Measurements from ENCODE around the gene POU2F3. TPM values are rescaled to one million over a fixed set of nuclear protein-coding genes. Genes with fewer than 3 reads are reported as not detected.

The POU2F3 gene
- total RNA-seq, 2 donors from 2014 or later: not detected

DNA sequence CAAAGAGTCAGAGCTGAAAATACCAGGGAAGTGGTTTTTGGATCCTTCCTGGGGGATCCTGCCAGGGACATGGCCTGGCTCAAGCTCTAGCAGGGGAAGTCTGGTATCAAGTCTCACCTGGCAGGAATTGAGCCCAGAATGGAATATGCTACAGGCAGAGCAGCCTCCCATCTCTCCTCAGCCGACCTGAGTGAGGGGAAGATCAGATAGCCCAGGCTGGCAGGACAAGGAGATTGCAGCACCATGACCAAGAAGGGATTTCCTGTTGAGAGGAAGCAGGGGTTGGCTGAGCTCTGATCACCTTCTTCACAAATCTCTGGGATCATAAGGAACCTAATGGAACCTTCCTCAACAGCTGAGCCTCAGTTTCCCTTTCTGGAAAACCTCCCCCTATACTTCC is 16.1 kb upstream of the POU2F3 start:
- DNase-seq: no peak
- no peak for ATAC-seq
- intact Hi-C loops (cut with DNase I): no loop called here

DNA sequence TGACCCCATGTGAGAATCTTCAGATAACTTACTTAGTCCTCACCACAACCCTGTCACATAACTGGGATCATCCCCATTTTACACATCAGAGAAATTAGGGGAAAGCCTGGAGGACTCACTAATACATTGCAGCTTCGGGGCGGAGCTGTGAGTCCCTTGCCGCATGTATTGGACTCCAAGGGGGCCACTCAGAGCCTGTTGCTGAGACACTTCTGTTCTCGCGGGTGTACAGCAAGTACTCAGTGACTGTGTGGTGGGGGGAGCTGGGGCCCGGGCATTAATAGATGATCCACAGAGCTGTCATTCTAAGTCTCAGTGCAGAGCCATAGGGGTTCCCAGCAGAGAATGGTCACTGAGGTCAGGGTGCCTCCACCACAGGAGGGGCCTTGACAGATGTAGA is 15.6 kb upstream of the POU2F3 start:
- intact Hi-C loops (cut with DNase I): no loop called here
- ATAC-seq: no peak
- no peak for DNase-seq

DNA sequence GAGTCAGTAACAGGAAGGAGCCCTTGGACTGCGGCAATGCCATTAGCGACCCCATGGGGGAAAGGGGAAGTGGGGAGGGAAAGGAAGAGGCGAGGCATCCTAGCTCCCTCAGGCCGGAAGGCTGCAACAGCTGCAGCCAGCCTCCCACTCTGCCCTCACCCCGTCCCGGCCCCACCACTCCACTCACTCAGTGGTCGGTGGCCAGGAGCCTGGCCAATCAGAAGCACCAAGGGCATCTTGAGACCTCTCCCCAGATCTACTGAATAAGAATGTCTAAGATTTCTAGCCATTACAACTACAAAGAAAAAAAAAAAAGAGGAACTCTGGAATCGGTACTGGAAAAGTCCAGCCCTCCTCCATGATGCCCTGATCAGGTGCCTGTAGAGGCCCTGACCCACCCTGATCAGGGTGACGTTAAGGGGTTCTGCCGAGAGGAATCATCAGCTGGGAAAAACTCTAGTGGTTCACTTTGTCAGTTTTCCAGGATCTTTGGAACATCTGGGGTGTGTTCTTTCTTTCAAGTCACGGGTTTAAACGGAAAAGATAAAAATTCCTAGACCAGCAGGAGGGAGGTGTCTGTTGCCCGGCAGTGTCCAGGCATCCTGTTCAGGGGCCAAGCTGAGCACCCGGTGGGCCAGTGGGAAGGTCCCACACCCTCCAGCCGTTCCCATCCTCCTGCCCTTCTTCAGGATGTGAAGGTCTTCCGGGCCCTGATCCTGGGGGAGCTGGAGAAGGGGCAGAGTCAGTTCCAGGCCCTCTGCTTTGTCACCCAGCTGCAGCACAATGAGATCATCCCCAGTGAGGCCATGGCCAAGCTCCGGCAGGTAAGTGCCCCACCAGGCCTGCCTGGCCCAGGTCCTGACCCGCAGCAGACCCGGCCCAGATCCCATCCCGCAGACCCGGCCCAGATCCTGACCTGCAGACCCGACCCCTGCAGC is 14.7 kb upstream of the POU2F3 start:
- intact Hi-C loops (cut with DNase I): no loop called here

DNA sequence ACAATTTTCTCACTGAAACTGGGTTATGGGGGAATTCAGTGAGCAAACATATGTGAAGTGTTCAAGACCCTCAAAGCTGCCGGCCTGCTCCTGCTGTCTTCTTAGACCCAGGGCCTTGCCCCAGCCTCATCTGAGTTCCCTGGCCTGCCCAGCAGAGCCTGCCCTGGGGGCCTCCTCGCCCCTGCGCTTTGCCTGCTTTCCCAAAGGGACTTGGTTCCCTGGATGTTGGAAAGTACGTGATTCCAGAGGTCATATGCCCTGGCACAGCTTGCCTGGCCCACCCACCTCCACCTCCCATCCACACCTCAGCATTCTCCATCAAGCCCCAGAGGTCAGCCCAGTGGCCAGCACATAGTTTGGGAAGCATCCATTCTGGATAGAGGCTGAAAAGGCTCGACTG is 13.7 kb upstream of the POU2F3 start:
- no peak for DNase-seq
- intact Hi-C loops (cut with DNase I): no loop called here
- no peak for ATAC-seq

More for the DNA sequence above, 14.7 kb upstream of the POU2F3 start:
- DNase-seq: peak; percentile 53
- peak; percentile 58 to 77 for ATAC-seq

DNA sequence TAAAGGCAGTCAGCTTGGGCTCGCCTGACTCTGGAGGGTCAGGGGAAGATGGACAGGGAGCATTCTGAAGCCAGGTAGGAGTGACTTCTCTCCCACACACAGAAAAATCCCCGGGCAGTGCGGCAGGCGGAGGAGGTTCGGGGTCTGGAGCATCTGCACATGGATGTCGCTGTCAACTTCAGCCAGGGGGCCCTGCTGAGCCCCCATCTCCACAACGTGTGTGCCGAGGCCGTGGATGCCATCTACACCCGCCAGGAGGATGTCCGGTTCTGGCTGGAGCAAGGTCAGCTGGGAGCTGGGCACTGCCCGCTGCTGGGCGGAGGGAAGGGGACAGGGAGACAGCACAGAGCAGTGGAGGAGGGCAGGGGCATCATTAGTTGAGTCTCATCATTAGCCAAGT is 13.2 kb upstream of the POU2F3 start:
- ATAC-seq (no peak), DNase-seq (no peak)
- intact Hi-C loops (cut with DNase I): no loop called here

DNA sequence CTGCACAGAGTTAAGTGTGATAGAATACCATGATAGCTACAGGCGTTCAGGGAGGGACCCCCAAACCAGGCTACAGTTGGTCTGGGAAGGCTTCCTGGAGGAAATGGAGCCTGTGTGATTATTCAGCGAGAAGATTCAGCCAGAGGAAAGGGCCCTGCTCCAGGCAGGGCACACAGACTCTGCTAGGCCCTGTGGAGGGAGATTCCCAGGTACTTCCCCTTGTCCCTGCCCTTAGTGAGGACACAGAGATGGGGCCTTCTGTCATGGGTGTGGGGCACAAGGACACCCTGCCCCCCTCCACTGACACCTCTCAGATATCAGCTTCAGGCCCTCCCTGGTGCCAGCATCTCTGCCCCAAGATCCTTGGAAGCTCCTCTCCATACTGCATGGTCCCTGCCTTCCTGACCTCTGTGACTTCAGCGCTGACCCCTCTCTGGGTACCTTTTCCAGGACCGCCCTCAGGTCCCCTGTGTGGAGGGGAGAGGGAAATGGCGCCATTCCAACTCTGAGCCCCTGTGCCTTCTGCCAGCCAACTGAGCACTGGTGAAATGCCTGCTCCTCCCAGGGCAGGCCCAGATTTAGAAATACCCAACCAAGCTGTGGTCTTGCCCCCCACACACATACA is 12.6 kb upstream of the POU2F3 start:
- DNase-seq (no peak), ATAC-seq (no peak)
- intact Hi-C loops (cut with DNase I): no loop called here

DNA sequence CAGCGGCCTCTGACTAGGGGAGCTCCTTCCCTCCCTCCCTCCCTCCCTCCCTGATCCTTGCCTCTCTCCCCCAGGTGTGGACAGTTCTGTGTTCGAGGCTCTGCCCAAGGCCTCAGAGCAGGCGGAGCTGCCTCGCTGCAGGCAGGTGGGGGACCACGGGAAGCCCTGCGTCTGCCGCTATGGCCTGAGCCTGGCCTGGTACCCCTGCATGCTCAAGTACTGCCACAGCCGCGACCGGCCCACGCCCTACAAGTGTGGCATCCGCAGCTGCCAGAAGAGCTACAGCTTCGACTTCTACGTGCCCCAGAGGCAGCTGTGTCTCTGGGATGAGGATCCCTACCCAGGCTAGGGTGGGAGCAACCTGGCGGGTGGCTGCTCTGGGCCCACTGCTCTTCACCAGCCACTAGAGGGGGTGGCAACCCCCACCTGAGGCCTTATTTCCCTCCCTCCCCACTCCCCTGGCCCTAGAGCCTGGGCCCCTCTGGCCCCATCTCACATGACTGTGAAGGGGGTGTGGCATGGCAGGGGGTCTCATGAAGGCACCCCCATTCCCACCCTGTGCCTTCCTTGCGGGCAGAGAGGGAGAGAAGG is 11.1 kb upstream of the POU2F3 start:
- intact Hi-C loops (cut with DNase I): loop anchor here in 1 of 2 donors (1.0 kb wide), 1 partner anchor 57 kb away; no protein-coding TSS in a partner anchor
- DNase-seq (no peak), ATAC-seq (no peak)

DNA sequence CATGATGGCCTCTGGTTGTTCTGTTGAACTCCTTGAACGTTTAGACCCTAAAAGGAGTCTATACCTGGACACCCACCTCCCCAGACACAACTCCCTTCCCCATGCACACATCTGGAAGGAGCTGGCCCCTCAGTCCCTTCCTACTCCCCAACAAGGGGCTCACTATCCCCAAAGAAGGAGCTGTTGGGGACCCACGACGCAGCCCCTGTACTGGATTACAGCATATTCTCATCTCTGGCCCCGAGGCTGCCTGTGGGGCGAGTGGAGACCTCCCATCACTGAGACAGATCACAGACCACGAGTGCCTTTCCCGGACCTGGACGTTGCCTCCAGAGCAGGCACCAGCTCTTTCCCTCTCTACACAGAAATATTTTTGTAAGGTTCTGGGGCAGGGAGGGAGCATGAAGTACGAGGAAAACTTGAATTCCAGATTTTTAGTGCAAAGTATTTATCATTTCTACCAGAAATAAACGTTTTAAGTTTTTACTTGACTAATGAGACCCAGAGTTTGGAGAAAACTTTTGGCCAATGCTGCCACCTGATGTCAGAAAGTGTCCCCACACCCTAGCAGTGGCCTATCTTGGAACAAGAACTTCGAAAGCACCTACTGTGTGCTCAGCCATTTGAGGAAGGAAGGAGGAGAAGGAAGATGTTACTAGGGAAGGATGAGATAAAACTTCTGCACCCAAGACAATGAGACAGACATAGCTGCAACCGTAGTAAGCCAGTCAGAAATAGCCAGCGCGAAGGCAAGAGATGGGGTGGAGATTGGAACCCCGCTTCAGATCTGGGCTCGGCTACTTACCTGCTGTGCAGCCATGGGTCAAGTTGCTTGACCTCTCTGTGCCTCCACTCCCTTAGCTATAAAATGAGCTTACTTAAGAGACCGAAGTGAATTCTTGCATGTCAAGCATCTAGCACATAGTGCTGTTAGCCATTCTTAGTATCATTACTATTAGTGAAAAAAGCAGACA is 10.2 kb upstream of the POU2F3 start:
- ATAC-seq (no peak), DNase-seq (no peak)
- intact Hi-C loops (cut with DNase I): loop anchor here (1.0 to 2.0 kb wide), 2 partner anchors 55 to 57 kb away; no protein-coding TSS in a partner anchor

DNA sequence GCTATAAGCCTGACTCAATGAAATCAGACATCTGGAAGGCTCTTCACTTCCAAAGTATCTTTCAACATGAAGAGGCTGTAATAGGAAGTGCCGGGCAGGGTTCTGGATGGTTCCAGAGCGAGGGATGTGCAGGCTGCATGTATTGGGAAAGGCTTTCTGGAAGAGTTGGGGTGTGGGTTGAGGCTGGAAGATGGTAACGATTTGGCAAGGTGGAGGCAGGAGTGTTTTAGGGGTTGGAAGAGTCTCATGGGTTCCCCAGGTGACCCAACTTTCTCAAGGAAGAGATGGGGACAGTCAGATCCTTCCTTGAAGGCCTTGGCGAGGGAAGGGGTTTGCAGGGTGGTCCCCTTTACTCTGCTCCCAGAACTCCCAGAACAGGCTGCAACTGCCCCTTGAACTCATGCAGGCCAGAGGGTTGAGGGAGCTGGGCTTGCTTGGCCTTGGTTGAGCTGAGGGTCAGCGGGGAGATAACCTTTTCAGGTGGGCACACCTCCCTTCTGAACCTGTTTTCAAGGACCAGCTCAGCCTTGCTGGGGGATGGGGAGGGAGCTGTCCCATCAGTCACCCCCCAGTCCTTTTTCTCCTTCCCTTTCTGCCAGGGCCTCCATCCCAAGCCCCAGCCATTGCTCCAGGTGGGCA is 9.4 kb upstream of the POU2F3 start:
- intact Hi-C loops (cut with DNase I): loop anchor here in 1 of 2 donors (2.0 kb wide), 1 partner anchor 56 kb away; no protein-coding TSS in a partner anchor
- DNase-seq (no peak), ATAC-seq (no peak)

DNA sequence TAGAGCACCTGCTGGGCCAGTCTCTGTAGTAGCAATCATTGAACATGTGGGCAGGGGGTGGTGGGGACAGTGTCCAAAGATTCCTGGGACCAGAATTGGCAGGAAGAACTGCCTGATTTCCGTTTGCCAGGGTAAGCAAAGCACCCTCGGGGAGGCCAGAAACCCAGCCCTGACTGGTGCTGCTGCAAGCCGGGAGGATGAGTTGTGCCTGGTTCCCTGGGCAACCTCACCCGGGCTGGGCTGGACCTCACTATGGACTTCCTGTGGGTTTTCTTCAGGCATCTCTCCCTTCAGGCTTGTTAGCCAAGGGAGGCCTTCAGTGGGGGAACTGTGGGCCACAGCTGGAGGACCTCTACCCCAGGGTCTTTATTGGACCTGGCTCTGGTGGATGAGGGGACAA is 8.0 kb upstream of the POU2F3 start:
- DNase-seq (no peak), ATAC-seq (no peak)

DNA sequence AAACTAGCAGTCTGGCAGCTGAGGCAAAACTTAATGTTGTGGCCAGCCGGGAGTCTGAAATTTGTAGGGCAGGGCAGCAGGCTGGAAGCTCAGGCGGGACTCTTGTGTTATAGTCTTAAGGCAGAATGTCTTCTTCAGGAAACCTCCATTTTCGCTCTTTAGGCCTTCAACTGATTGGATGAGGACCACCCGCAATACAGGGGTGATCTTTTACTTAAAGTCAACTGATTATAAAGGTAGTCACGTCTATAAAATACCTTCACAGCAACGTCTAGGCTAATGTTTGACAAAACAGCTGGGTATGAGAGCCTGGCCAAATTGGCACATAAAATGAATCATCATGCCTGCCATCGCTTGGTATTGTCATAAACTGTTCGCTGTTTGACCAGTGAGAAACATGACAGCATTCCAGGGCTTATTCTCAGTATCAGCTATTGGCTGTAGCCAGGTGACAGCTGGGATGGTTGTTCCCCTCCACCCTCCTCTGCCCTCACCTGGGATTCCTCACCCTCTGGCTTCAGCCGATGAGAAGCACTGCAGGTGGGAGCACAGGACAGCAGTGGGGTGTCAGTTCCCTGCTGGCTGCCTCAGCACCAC is 6.6 kb upstream of the POU2F3 start:
- intact Hi-C loops (cut with DNase I): no loop called here
- ATAC-seq: no peak
- DNase-seq: no peak

More for the DNA sequence above, 8.0 kb upstream of the POU2F3 start:
- intact Hi-C loops (cut with DNase I): loop anchor here in 1 of 2 donors (2.0 kb wide), 1 partner anchor 57 kb away; no protein-coding TSS in a partner anchor

DNA sequence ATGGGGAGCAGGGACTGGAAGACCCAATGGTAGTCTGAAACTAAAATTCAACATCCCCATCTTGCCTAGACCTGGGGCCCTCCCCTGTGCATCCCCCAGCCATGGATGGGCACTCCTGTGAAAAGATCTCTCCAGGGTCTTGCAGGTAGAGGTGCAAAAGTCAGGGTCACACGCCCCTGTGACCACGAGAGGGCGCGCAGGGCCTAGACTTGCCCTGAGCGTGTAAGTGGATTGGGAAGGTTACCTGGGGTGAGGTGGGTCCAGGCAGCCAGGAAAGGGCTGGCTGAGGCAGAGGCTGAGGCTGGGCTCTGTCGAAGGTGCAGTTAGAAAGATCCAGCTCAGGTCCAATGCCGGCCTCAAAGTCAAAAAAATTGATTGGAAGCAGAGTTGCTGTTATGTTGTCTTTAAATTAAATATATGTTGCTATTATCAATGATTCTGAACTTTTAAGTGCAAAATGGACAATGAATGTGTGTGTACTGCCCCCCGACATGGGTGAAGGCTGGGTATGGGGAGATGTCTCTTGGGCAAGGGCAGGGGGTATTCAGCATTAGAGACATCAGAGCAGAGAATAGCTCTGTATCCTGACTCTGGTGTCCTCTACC is 4.8 kb upstream of the POU2F3 start:
- intact Hi-C loops (cut with DNase I): loop anchor here (1.0 to 2.0 kb wide), 2 partner anchors 66 to 67 kb away; no protein-coding TSS in a partner anchor
- DNase-seq (peak; percentile 63), ATAC-seq (peak; percentile 68 to 71)

DNA sequence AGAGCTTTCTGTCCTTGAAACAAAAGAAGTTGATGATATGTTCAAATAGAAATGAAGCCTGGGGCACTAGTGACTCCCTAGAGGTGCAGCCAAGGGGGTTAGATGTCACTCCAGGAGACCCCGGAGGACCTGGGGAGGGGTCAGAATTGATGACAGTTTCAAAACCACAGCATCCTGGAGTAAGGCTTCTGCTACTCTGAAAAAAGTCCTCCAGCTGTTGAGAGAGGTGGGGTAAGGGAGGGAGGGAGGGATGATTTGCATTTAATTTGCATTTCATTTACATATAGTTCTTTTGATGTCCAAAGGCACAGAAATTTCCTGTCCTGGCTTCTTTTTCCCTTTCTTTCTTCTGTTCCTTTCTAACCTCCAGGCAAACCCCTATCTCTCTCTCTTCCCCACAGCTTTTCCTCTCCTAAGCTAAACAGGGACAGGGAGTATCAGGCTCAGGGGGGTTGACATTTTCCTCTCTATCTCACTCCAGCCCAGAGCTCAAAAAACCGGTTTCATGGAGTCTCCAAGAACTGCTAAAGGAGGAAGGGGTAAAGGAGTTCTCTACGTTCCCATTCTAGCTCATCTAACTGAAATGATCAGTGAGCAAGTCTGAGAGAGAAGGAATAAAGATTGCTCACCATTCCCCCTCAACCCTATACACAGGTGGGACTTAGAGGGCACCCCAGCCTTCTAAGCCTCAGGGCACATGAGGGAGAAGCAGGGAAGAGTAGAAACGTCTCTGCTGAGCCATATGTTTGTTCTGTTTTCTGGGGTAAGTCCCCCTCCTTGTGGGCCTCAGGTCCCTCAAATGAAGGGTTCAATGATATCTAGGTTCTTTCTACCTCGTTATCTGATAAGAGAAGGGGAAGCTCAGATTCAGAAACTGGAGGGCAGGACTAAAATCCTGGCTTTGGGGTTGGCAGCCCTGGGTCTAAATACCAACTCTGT is 3.5 kb upstream of the POU2F3 start:
- no peak for DNase-seq
- intact Hi-C loops (cut with DNase I): no loop called here
- no peak for ATAC-seq

DNA sequence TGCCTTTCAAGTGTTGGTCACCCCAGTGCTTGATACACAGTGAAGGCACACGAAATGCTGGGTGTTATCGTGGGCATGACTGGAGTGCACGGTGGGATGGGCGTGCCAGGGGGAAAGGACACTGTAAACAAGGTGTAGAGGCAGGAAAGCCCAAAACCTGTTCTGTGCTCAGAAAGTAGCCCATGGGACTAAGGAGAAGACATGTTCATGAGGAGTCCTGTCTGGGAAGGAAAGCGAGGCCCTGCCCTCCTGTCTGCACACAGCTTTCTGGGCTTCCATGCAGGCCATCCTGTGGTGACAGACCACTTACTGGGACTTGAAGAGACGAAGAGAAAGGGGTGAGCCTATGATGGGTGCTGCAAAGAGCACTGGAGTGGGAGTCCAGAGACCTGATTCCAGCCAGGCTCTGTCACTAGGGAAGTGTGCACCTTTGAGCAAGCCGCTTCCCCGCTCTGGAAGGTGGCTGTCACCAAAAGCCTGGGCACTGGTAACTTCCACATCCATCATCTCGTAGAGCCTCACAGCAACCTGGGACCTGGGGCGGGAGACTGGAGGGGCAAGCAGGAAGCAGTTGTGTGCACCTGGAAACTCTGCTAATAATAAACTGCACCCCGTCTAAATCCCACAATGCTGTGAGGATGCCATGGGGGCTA is 846 bp upstream of the POU2F3 start:
- DNase-seq (no peak), ATAC-seq (no peak)
- intact Hi-C loops (cut with DNase I): no loop called here

DNA sequence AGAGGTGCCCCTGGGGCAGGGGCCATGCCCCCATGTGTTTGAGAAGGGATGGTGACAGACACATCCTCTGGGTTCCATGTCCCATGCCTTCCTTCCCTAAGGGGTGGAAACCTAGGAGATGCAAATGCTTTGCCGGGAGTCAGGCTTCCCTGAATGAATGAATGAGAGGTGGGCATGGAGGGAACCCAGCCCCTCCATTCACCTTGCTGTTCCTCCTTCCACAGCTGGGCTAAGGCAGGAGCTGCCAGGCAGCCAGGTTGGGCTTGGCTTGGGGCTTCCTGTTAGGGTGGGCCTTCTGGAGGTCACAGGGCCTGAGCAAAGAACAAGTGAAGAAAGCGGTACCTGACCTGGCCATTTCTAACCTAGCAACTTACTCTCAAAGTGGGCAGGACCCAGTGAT is 926 bp downstream of the POU2F3 start:
- intact Hi-C loops (cut with DNase I): no loop called here
- ATAC-seq: no peak
- no peak for DNase-seq

DNA sequence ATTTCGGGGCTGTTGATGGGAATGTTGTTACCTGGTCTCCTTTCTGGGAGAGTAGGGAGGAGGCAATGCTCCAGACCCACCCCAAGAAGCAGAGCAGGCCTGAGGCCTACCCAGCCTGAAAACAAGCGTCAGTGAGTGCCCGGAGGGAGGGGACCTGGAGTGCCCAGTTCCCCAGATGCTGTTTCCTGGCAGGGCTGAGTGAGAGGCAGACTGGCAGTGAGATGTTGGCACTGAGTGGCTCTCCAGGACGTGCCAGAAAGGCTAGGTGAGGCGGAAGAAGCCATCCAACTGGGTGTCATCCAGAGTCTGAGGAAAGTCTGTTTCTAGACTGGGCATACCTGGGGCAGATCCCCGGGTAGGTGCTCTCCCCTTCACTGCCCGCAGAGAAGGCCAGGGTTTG is 1.3 kb downstream of the POU2F3 start:
- intact Hi-C loops (cut with DNase I): no loop called here
- ATAC-seq: peak; percentile 26 to 49

More for the DNA sequence above, 1.3 kb downstream of the POU2F3 start:
- DNase-seq: no peak
